Stimulated activated naive CD8-positive, alpha-beta T cell treated with anti-CD3 and anti-CD28 coated beads, Interleukin-15, amount 100 ng/mL, for 72 hours (primary cell): ENCODE results near the gene KRTAP10-3.
"Not testable (repeated sequence)": the region's sequence is repeated elsewhere in the genome, so short reads cannot be mapped to it uniquely, and the experiment has no call there.

Source experiments
- ATAC-seq: fragments of 150-1000 bp; cut with Tn5 transposase; 2 replicates; pipeline ENCODE4 v1.10.0; 2021; ENCODE audit warnings: mild to moderate bottlenecking, moderate library complexity
- DNase-seq, 2 donors: peaks; one replicate each; pipeline ENCODE4 v3.0.0; 2021 to 2022
- H3K27ac Mint-ChIP-seq, 2 donors: one replicate each; pipeline ENCODE4 v1.8.0; 2022; ENCODE audit warnings: mild to moderate bottlenecking in 2 of 2, mixed read lengths in 2 of 2, moderate library complexity in 2 of 2
- H3K27me3 Mint-ChIP-seq: one replicate; pipeline ENCODE4 v1.8.0; 2022; ENCODE audit warnings: mixed read lengths
- H3K4me1 Mint-ChIP-seq: one replicate; pipeline ENCODE4 v1.8.0; 2022; ENCODE audit warnings: mild to moderate bottlenecking, mixed read lengths
- H3K4me3 Mint-ChIP-seq, 2 donors: one replicate each; pipeline ENCODE4 v1.8.0; 2022; ENCODE audit warnings: mild to moderate bottlenecking in 2 of 2, mixed read lengths in 2 of 2, moderate library complexity in 1 of 2
- H3K9me3 Mint-ChIP-seq, 2 donors: one replicate each; pipeline ENCODE4 v1.8.0; 2022; ENCODE audit warnings: mixed read lengths in 2 of 2

The KRTAP10-3 gene

GRCh38 chr21:44593598-44594405 is 35.2 kb upstream of the KRTAP10-3 start:
- no peak for ATAC-seq
- Mint-ChIP-seq H3K4me1 (peaks cover 8% of the 10 kb centered on the region), H3K27me3 (peaks cover 15% of the 10 kb centered on the region), H3K9me3 (peaks cover 0 to 10% of the 10 kb centered on the region in 2 donors), H3K4me3 (no peak overlapping the region), H3K27ac (no peak overlapping the region)
- DNase-seq, result no peak

DNA sequence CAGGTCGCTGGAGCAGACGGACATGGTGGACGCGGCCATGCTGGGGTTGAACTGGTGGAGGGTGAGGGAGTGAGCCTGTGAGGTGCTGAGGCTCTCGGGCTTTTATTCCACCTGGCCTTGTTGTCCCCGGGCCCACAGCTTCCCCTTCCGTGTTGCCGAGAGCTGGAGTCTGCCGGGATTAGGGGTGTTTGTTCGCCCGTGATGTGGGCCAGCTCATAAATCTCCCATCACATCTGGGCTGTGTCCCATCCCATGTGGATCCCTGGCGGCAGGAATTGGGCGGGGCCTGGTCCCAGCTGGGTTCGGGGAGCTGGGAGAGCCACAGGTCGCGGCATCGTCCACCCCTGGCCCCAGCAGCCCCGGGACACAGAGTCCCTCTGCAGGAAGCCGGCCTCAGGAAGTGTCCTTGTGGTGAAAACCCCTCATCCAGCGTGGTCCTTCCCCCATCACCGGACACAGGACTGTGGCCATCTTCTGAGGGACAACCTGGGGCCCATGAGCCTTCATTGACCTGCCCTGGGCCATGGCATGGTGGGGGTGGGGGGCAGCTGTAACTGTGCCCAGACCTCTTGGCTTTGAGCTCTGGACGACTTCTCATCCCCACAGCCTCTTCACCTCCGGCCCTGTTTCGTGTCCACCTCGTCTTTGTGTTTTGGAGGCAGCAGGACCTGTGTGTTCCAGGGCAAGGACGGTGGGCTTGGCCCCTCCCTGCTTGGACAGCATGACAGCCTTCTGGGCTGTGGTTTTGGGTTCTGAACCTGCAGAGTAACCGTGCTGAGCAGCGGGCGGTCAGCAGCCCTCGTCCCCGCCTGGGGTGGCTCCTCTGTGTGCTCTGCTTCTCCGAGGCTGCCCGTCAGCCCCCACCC is 34.1 kb upstream of the KRTAP10-3 start, which contains the start of gene KRTAP10-6:
Gene KRTAP10-6 (minus strand): TSS at position 60 of the 866 bp plus-strand sequence. CDS start 21 bp downstream, at position 39.
- peaks cover 15% of the 10 kb centered on the region for H3K27me3 Mint-ChIP-seq
- ATAC-seq (no peak), DNase-seq (no peak)
- no peak within 1 kb of the TSS for H3K4me3 Mint-ChIP-seq
- no peaks in the 10 kb centered on the region for H3K9me3 Mint-ChIP-seq
- H3K4me1 Mint-ChIP-seq, result peaks cover 8% of the 10 kb centered on the region
- H3K27ac Mint-ChIP-seq, result no peak within 1 kb of the TSS

DNA sequence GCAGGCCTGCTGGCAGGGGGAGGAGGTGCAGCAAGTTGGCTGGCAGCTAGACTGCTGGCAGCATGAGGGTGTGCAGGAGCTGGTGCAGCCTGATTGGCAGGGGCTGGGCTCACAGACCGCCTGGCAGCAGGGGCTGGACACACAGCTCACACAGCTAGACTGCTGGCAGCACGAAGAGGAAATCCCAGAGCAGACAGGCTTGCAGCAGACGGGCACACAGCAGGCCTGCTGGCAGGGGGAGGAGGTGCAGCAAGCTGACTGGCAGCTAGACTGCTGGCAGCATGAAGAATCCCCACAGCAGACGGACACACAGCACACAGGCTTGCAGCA is 33.2 kb upstream of the KRTAP10-3 start:
- not testable (repeated sequence) for H3K9me3 Mint-ChIP-seq, H3K4me1 Mint-ChIP-seq, H3K4me3 Mint-ChIP-seq, H3K27ac Mint-ChIP-seq, ATAC-seq, DNase-seq
- H3K27me3 Mint-ChIP-seq, result peaks cover 15% of the 10 kb centered on the region

DNA sequence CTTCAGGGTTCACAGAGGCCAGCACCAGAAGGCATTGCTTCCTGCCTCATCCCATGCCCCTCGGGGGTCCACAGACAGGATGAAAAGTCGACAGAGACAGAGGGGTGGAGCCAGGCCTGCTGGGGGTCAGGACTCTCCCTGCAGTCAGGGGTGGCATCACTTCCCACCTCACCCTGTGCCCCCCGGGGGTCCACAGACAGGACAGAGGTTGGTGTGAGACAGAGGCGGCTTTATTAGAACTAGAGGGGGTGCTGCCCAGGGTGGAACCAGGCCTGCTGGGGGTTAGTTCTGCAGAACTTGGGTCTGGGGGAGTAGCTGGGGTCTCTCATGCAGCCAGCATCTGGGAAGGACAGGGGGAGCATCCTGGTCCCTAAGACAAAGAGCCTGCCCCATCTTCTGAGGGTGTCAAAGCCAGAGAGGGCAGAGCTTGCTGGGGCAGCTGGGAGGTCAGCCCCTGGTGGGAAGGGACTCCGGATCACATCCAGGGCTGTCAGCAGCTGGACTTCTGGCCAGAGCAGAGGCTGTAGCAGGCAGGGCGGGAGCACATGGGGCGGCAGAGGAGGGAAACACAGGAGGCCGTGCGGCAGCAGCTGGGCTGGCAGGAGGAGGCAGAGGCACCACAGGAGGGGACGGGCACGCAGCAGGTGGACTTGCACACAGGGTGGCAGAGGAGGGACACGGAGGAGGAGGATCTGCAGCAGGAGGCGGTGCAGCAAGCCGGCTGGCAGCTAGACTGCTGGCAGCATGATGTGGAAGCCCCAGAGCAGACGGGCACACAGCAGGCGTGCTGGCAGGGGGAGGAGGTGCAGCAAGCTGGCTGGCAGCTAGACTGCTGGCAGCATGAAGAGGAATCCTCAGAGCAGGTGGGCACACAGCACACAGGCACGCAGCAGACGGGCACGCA is 32.6 kb upstream of the KRTAP10-3 start:
- not testable (repeated sequence) for ATAC-seq, H3K4me3 Mint-ChIP-seq, H3K9me3 Mint-ChIP-seq, DNase-seq, H3K4me1 Mint-ChIP-seq, H3K27ac Mint-ChIP-seq
- peaks cover 15% of the 10 kb centered on the region for H3K27me3 Mint-ChIP-seq

DNA sequence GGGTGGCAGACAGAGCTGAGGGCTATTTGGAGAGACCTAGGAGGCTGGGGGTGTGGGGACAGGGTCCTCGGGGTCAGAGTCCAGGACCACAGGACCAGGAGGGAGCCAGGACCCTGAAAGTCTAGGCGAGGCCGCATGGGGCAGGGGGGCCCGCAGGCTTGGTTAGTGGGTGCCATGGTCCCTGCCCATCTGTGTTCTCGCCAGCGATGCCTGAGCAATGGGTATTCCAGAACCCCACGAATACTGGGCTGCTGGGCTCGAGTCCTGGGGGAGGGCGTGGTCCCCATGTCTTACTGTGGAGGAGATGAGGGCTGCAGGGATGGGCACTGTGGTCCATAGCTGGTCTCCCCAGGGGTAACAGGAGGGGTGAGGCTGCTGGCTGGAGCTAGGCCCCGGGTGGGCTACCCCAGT is 31.7 kb upstream of the KRTAP10-3 start:
- H3K9me3 Mint-ChIP-seq, result no peaks in the 10 kb centered on the region
- ATAC-seq, result no peak
- no peak overlapping the region for H3K4me3 Mint-ChIP-seq
- no peak for DNase-seq
- H3K27ac Mint-ChIP-seq, result no peak overlapping the region
- peaks cover 8% of the 10 kb centered on the region for H3K4me1 Mint-ChIP-seq
- peaks cover 15% of the 10 kb centered on the region for H3K27me3 Mint-ChIP-seq

- Mint-ChIP-seq H3K4me1 (peaks cover 8% of the 10 kb centered on the region), H3K27me3 (peaks cover 15% of the 10 kb centered on the region), H3K27ac (no peak overlapping the region), H3K4me3 (no peak overlapping the region), H3K9me3 (no peaks in the 10 kb centered on the region)
- no peak for DNase-seq
- ATAC-seq, result no peak
These were observed 31.2 kb upstream of the KRTAP10-3 start for GRCh38 chr21:44589586-44590305.

- DNase-seq (no peak), ATAC-seq (no peak)
- Mint-ChIP-seq H3K27me3 (peaks cover 15% of the 10 kb centered on the region), H3K4me1 (peaks cover 13% of the 10 kb centered on the region), H3K4me3 (no peak overlapping the region), H3K27ac (no peak overlapping the region), H3K9me3 (no peaks in the 10 kb centered on the region)
These were observed 30.5 kb upstream of the KRTAP10-3 start for GRCh38 chr21:44589094-44589493.

DNA sequence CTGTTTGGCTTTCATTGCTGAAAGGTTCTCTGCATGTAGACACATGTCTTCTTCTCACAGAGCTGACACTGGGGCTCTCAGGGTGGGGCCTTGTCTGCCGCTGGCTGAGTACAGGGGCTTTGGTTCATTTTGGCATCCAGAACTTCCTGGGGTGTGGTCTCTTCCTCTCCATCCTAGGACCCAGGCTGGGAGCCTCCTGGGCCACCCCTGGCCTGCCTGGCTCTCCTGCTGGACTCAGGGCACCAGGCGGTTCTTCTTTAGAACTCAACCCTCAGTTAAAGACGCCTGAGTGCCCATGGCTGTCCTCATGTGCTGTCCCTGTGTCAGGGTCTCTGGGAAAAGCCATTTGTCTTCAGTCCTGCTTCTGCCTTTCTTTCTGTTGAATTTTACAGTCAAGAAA is 27.3 kb upstream of the KRTAP10-3 start:
- DNase-seq (no peak), ATAC-seq (no peak)
- Mint-ChIP-seq H3K27me3 (peaks cover 6% of the 10 kb centered on the region), H3K27ac (peak overlapping the region in 1 of 2 donors; percentile 77), H3K9me3 (peaks cover 15 to 23% of the 10 kb centered on the region in 2 donors), H3K4me1 (peaks cover 22% of the 10 kb centered on the region), H3K4me3 (no peak overlapping the region)

GRCh38 chr21:44583800-44584147 is 25.2 kb upstream of the KRTAP10-3 start:
- no peaks in the 10 kb centered on the region for H3K27me3 Mint-ChIP-seq
- peaks cover 28% of the 10 kb centered on the region for H3K4me1 Mint-ChIP-seq
- DNase-seq (peak; percentile 7 to 31), ATAC-seq (peak; percentile 89)
- no peak overlapping the region for H3K4me3 Mint-ChIP-seq
- no peak overlapping the region for H3K27ac Mint-ChIP-seq
- H3K9me3 Mint-ChIP-seq, result peaks cover 16 to 41% of the 10 kb centered on the region in 2 donors

DNA sequence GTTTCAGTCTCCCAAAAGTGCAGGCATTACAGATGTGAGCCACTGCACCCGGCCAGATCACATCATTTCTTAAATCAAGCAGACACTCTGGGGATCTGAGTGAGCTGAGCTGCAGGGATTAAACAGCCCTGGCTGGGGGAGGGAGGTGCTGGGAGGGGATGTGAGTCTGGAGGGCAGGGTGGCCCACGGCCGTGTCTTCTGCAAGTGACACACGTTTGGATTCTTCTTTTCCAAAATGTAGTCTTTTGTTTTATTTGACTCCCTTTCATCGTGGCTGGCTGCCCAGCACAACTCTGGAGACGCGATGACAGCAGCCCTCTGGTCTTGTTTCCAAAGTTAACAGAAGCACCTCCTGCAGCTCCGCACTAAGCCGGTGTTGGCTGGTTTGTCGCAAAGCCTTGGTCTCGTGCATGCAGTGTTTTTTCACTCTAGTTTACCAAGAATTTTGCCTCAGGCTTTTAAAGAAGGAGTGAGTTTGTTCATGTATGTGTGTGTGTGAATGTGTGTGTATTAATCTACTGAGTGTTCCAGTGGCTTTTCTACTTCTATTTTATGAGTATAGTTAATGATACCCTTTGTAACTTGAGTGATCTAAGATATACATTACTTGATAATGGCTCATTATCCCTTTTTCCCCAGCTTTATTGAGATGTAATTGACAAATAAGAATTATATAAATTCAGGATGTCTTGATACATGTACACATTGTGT is 24.6 kb upstream of the KRTAP10-3 start:
- DNase-seq (no peak), ATAC-seq (no peak)
- Mint-ChIP-seq H3K4me1 (peaks cover 28% of the 10 kb centered on the region), H3K27ac (no peak overlapping the region), H3K9me3 (peaks cover 16 to 43% of the 10 kb centered on the region in 2 donors), H3K27me3 (no peaks in the 10 kb centered on the region), H3K4me3 (no peak overlapping the region)

DNA sequence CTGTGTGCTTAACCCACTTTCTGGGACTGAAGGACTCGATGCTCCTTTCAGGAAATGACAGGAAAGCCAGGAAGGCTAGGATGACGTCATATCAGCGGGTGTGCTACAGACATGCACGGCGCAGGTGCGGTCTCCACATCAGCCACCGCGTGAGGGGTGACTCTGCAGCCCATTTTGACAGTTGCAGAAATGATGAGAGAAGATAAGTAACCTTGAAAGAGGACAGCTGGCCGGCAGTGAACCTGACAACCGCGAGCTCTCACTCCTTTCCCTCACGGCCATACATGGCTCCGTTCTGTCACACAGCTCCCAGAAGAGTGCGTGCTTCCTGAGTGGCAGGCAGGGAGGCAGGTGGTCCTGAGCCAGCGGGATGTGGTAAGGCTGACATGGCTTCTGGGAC is 23.5 kb upstream of the KRTAP10-3 start:
- no peak for ATAC-seq
- no peak for DNase-seq
- Mint-ChIP-seq H3K4me3 (no peak overlapping the region), H3K27ac (no peak overlapping the region), H3K27me3 (no peaks in the 10 kb centered on the region), H3K9me3 (peaks cover 16 to 55% of the 10 kb centered on the region in 2 donors), H3K4me1 (peaks cover 28% of the 10 kb centered on the region)

DNA sequence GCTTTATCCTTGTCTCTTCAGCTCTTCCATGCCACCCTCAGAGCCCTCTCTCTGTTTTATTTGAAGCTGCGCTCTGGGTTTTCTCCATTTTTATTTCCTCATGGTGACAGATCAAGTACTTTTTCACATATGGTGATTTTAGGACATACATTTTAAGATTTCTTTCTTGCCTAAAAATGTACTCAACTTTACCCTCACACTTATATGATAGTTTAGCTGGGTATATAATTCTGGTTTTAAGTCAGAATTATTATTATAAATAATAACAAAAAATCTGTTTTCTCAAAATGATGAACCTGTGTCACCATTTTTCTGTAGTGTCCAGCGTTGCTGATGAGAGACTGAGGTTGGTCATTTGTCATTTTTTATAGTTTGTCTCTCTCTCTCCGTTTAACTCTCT is 22.6 kb upstream of the KRTAP10-3 start:
- ATAC-seq (no peak), DNase-seq (no peak)

DNA sequence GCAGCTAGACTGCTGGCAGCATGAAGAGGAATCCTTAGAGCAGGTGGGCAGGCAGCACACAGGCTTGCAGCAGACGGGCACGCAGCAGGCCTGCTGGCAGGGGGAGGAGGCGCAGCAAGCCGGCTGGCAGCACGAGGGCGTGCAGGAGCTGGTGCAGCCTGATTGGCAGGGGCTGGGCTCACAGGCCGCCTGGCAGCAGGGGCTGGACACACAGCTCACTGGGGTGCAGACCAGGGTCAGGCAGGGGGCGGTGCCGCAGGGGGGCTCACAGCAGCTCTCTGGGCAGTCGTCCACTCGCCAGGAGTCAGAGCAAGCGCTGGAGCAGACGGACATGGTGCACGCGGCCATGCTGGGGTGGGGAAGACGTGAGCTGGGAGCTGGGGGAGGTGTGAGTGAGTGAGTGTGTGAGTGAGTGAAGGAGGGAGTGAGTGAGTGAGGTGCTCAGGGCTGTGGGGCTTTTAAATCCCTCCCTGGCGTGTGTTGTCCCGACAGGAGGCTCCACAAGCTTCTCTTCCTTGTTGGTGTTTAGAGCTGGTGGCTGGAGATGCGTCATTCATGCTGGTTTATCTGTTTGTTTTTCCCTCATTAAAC is 21.7 kb upstream of the KRTAP10-3 start, which contains the start of gene KRTAP10-5:
Gene KRTAP10-5 (minus strand): TSS at position 374 of the 591 bp plus-strand sequence. CDS start 26 bp downstream, at position 348.
- H3K27ac Mint-ChIP-seq, result peak within 1 kb of the TSS; percentile 26 to 59
- ATAC-seq, H3K27me3 Mint-ChIP-seq, DNase-seq: not testable (repeated sequence)
- H3K9me3 Mint-ChIP-seq, result peaks cover 16 to 71% of the 10 kb centered on the region in 2 donors
- peaks cover 28% of the 10 kb centered on the region for H3K4me1 Mint-ChIP-seq
- H3K4me3 Mint-ChIP-seq, result peak within 1 kb of the TSS in 1 of 2 donors; percentile 44

More for the DNA sequence above, 22.6 kb upstream of the KRTAP10-3 start:
- Mint-ChIP-seq H3K27me3 (no peaks in the 10 kb centered on the region), H3K27ac (no peak overlapping the region), H3K4me1 (peaks cover 28% of the 10 kb centered on the region), H3K4me3 (no peak overlapping the region), H3K9me3 (peaks cover 16 to 64% of the 10 kb centered on the region in 2 donors)

- Mint-ChIP-seq H3K27ac (no peak overlapping the region), H3K4me3 (no peak overlapping the region), H3K9me3 (peaks cover 16 to 71% of the 10 kb centered on the region in 2 donors), H3K4me1 (peaks cover 33% of the 10 kb centered on the region), H3K27me3 (peaks cover 7% of the 10 kb centered on the region)
- no peak for DNase-seq
- ATAC-seq, result no peak
These were observed 21.2 kb upstream of the KRTAP10-3 start for GRCh38 chr21:44579833-44580144.
